HPDE6-E6E7 (cell line): ENCODE measurements around the gene KCTD20.
"Not testable (repeated sequence)": the region's sequence is repeated elsewhere in the genome, so short reads cannot be mapped to it uniquely, and the experiment has no call there.

Experiments
- DNase-seq: peaks from one replicate; pipeline ENCODE4 v3.0.0; 2011; ENCODE audit warnings: missing footprints; ENCODE audit errors: extremely low spot score

KCTD20 gene

DNA sequence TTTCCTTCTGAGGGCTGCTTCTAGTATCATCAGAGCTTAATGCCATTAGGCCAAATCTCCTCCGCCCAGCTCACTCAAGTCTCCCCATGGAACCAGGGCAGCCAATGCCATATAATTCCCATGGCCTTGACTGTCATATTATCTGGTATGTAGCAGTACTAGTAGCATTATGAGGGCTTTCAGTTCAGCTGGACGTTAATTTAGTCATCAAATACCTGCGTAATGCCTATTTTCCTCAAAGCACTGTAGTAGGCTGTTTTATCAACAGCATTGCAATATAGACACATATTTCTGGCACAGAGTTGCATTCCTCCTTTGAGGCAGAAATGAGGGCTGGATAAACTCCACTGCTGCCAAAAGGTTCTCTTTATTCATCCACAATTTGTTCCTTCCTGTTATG, 1.7 kb downstream of the KCTD20 start:
- no peak for DNase-seq

DNA sequence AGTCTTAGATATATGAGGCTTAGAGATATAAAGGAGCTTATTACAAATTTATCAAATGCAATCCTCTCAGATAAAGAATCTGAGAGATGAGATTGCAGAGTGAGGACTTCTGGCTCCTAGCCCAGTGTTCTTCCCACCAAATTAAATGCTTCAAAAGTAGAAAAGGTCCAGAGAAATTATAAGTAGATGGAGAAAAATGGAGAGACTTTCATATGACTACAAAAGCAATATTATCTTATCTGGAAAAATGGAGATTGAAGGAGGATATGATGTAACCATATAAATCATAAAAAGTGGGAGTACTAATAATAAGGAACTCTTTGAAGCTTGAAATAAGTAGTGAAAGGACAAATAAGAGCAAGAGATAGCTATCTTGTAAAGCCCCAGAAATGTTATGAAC, 2.8 kb downstream of the KCTD20 start:
- no peak for DNase-seq

DNA sequence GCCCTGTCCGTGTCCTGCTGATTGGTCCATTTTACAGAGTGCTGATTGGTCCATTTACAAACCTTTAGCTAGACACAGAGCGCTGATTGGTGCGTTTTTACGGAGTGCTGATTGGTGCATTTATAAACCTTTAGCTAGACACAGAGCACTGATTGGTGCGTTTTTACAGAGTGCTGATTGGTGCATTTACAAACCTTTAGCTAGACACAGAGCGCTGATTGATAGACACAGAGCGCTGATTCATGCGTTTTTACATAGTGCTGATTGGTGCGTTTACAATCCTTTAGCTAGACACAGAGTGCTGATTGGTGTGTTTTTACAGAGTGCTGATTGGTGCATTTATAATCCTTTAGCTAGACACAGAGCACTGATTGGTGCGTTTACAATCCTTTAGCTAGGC, 6.4 kb downstream of the KCTD20 start:
- not testable (repeated sequence) for DNase-seq

GRCh38 chr6:36452897-36453296, 10.1 kb downstream of the KCTD20 start:
- DNase-seq: not testable (repeated sequence)

GRCh38 chr6:36455486-36456027, 12.8 kb downstream of the KCTD20 start:
- no peak for DNase-seq

- DNase-seq: no peak
Observed at GRCh38 chr6:36459501-36459900, 16.7 kb downstream of the KCTD20 start.

- DNase-seq: no peak
Observed at GRCh38 chr6:36460916-36461315, 18.1 kb downstream of the KCTD20 start.

- no peak for DNase-seq
Observed at GRCh38 chr6:36461646-36462045, 18.8 kb downstream of the KCTD20 start.

GRCh38 chr6:36463676-36464075, 20.9 kb downstream of the KCTD20 start:
- no peak for DNase-seq

DNA sequence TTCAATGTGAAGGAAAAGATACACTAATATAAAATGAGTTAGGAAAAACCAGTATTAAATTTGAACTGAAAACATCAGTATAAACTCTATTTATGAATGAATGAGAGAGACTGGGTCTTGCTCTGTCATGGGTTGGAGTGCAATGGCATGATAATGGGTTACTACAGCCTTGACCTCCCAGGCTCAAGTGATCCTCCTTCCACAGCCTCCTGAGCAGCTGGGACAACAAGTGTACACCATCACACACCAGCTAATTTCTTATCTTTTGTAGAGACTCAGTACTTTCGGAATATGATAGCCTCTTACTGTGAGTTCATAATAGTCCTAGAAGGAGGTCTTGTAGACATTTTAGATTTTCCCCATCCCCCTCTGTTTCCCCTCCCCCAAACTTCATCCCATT, 21.4 kb downstream of the KCTD20 start:
- no peak for DNase-seq

DNA sequence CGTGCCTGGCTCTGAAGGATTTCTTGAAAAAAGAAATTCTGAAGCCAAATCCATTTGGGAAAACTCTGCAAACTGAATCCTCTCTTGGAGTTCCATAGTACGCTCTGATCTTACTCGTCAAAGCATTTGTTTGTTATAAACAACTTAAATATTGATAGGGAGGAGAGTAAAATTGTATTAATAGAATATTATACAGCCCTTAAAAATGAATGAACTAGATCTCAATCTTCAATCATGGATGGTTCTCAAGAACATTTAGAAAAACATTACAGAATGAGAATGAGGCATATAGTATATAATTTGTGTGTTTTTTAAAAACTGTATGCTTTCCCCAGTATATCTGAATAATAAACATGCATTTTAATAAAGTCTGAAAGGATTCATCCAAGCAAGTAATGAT, 24.8 kb downstream of the KCTD20 start:
- DNase-seq: no peak

DNA sequence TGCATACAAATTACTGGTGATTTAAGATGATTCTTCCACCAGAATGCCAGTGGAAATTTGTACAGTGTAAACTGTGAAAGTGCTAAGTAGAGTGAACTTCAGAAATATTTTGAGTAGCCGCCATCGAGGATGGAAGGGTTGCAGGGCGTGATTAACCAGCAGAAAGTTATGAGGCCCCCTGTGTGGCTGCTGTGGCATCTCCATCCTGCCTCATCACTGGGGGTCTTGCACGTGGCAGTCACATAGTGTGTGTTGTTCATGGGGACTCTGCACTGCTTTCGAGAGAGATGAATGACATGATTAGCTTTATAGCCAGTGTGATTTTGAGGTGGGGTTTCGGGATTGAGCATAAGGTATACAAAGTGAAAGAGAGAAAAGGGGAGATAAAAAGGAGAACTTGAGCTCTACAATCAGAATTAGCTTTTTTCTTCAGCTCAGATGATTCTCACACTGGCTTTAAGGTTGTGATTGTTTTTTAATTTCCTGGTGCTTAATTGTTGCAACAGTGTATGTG, 26.4 kb downstream of the KCTD20 start:
- DNase-seq: no peak

GRCh38 chr6:36469946-36470345, 27.1 kb downstream of the KCTD20 start:
- no peak for DNase-seq

GRCh38 chr6:36478051-36478526, 35.3 kb downstream of the KCTD20 start:
- DNase-seq: no peak

DNA sequence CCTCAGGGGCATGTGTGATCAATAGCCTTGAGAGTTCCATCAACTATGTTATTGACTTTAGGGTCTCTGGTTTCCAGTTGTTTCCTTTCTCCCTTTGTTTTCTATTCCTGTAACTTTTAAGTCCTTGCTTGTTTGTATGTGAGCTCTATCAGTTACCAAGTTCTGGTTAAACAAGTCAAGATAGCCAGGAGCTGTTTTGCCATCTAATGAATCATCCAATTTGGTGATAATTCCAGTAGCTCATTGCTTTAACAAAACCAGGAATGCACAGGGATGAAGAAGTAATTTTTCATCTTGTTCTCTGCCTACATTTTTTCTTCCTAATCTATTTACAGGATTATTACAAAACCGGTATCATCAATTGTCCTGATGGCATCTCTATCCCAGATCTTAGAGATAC, 36.5 kb downstream of the KCTD20 start:
- no peak for DNase-seq

DNA sequence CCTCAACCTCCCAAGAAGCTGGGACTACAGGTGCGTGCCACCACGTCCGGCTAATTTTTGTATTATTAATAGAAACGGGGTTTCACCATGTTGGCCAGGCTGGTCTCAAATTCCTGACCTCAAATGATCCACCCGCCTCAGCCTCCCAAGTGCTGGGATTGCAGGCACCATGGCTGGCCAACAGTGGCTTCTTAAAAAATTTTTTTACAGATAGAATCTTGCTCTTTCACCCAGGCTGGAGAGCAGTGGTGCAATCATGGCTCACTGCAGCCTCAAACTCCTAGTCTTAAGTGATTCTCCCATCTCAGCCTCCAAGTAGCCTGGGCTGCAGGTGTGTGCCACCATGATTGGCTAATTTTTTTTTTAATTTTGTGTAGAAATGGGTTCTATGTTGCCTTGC, 40.5 kb downstream of the KCTD20 start:
- DNase-seq: not testable (repeated sequence)

DNA sequence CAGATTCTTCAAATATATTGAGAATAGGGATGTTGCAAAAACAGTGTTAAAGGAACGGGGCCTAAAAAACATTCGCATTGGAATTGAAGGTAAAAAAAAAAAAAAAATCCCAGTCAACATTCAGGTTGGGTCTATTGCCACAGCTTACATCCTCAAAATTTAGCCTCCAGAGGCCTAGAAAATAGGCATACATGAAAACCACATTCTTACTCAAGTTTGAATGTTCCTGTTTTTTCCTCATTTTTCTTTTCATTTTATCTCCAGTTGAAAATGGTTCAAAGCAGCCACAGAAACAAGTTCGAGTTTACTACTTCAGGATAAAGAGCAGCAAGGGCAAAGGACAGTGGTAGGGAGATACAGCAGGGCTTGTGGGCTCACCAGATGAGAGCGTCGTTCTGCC, 41.9 kb downstream of the KCTD20 start:
- DNase-seq: no peak

DNA sequence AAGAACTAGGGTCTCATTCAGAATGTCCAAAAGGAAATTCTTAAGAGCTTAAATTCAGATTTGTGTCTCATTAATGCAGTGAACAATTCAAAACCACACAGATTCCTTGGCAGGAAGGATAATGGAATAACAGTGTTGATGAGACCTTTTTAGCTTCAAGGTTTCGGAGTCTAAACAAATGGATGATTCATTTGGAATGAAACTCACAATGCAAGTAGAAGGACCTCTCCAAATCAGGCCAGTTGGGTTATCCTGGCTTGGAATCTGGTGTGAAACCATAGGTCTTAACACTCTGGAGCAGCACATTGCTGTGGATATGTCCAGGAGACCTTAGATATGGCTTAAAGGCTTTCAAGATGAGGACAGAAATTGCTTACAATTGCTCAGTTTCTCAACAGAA, 44.9 kb downstream of the KCTD20 start:
- no peak for DNase-seq

DNA sequence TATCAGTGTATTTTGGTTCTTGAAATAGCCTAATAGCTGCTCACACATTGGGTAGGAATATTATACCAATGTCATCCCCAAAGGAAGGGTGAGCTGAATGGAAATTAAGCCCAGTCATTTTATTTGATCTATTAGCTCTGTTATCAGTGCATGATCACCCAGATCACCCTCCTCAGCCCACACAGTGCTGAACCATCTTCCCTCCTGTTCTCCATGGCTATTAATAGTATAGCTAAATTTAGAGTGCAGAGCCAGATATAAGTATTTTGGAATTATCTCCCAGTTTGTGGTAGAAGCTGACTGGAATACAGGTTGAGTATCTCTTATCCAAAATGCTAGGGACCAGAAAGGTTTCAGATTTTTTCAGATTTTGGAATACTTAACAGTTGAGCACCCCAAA, 45.4 kb downstream of the KCTD20 start:
- no peak for DNase-seq

DNA sequence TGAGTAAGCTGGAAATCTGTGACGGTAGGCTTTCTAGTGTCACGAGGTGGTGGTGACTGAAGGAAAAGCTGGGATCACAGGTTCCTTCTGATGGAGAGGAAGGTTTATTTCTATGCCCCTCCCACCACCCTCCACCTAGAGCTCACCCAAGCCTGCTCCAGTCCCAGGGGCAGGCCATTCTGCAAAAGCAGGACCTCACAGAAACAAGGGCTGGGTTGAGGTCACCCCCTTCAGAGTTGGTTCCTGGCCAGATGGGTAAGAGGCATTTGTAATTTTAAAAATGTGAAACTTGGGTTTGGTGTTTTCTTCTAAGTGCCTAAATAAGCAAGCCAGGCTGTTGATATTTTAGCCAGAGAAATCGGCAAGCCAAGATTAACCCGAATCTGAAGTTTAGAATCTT, 46.6 kb downstream of the KCTD20 start:
- DNase-seq: no peak

GRCh38 chr6:36491378-36491965, 48.7 kb downstream of the KCTD20 start:
- no peak for DNase-seq

DNA sequence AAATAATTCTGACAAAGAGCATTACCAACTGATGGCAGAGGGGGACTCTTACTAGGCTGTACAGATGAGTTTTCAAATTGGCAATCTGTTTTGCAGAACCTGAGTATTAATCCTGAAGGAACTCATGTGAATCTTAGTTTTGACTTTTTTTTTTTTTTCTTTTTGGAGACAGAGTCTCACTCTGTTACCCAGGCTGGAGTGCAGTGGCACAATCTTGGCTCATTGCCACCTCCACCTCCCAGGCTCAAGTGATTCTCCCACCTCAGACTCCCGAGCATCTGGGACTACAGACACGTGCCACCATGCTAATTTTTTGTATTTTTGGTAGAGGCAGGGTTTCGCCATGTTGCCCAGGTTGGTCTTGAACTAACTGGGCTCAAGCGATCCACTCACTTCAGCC, 49.3 kb downstream of the KCTD20 start:
- no peak for DNase-seq

DNA sequence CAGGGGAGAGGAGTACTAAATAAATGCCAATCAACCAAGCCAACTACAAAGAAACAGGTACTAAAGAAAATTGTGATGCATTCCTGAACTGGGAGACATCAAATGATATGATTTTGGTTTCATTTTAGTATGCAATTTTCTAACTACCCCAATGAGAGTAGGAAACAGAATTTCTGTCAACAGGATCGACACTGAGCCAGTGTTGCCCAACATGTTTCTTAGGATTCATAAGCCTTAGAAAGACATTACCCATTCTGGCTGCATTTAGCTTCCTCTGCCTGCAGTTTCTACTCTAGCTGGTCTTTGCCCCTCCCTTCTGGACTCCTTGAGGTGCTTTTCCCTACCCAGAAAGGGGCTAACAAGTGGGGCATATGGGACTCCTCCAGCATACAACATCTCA, 49.8 kb downstream of the KCTD20 start:
- no peak for DNase-seq

- no peak for DNase-seq
Observed at GRCh38 chr6:36493319-36493718, 50.5 kb downstream of the KCTD20 start.
